HG02763 (cell line): Measurements from ENCODE around the gene PPP2R2C.

ENCODE experiments used
- ATAC-seq: cut with Tn5 transposase; IDR thresholded peaks from one replicate; pipeline ENCODE4 v1.9.1; 2021; ENCODE audit warnings: mild to moderate bottlenecking, moderate library complexity; ENCODE audit not compliant: unreplicated experiment

PPP2R2C gene

GRCh38 chr4:6426571-6427438 lies 45.6 kb downstream of the PPP2R2C start:
- ATAC-seq = no peak

- no peak for ATAC-seq
Measured at GRCh38 chr4:6425911-6426310, 46.5 kb downstream of the PPP2R2C start.

DNA sequence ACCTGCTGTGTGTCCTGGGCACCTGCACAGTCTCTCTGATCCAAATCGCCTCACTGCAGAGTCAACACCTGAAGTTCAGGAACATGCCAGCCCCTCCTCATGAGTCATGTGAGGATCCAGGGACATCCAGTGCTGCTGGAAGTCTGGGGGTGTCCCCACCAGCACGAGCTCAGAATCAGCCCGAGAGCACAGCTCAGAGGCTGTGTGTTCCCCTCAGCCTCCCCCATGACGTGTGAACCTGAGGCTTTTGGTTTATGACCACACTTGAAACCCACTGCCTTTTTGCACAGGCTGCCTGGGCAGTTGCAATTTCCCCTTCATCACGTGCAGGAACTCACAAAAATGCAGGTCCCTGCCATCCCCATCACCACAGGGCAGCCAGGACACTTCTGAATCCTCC lies 47.1 kb downstream of the PPP2R2C start:
- ATAC-seq = no peak

GRCh38 chr4:6424425-6424824 lies 48.0 kb downstream of the PPP2R2C start:
- ATAC-seq = no peak

- peak; percentile 82 for ATAC-seq
Measured at GRCh38 chr4:6423575-6423974, 48.8 kb downstream of the PPP2R2C start.

- no peak for ATAC-seq
Measured at GRCh38 chr4:6422866-6423265, 49.5 kb downstream of the PPP2R2C start.

- ATAC-seq = no peak
Measured at GRCh38 chr4:6422105-6422504, 50.3 kb downstream of the PPP2R2C start.

DNA sequence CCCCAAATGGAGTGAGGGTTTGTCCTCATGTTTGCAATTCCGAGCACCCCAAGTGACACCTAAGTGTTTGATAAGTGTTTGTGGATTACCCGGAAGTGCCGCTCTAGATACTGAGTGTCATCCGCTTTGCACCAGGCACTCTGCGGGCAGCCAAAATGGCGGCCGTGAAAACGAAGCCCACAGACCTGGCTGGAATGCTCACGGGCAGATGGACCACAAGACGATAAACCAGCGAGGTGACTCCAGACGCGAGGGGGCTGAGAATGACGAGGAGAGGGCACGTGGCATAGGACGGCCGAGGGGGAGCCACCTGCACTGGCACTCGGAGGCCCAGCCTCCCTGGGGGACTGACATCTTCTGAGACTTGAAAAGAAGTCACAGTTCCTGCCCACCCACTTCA lies 51.0 kb downstream of the PPP2R2C start:
- no peak for ATAC-seq

- no peak for ATAC-seq
Measured at GRCh38 chr4:6420972-6421371, 51.4 kb downstream of the PPP2R2C start.

GRCh38 chr4:6420036-6420435 lies 52.4 kb downstream of the PPP2R2C start:
- no peak for ATAC-seq

DNA sequence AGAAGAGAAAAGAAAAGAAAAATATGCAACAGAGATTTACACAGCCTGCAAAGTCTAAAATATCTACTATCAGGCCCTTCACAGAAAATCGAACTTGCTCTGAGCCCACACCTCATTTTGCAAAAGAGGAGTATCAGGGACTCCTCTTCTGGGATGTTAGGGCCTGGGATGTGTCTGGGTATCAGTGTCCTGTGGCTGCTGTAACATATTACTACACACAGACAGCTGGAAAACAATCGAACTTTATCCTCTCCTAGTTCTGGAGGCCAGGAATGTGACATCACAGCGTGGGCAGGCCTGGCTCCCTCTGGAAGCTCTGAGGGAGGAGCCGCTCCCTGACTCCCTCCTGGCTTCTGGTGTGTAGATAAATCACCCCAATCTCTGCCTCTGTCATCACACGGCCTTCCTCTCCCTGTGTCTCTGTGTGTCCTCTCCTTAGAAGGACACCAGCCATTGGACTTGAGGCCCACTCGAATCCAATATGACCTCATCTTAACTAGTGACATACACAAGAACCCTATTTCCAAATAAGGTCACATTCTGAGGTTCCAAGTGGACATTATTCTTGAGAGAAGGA lies 52.9 kb downstream of the PPP2R2C start:
- ATAC-seq = no peak

- ATAC-seq = no peak
Measured at GRCh38 chr4:6418193-6418755, 54.1 kb downstream of the PPP2R2C start.

- ATAC-seq = no peak
Measured at GRCh38 chr4:6417516-6418050, 54.8 kb downstream of the PPP2R2C start.

DNA sequence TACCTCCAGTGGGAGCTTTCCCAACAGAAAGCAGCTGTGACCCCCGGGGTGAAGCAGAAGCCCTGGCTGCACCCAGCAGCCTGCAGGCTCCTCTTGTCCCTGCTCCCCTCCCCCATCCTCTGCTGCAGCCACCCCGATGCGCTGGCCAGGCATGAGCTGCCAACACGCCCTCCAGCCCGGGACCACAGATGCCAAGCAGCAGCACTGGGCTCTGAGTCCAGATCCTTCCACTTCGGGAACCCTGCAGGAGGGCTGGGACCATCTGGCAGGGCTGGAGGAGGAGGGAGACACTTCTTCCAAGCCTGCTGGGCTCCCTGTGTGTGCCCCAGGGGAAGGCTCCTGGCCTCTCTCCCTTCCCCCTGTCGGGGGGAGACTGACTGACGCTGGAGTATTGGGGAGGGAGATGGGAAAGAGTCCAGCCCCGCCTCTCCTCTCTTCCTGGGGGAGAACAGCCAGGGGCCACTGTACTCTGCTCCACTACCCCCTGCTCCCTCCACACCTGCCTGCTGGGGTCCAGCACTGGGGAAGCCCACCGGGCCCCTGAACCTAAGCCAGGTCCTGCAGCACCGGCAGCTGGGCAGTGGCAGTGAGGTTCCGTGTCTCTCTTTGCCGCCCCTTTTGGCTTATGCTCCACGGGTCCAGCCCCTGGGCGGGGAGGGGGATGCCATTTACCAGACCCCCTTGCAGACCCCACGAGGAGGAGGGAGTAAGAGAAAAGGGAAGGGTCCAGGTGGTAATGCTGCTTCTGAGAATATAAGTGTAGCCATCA lies 55.7 kb downstream of the PPP2R2C start:
- ATAC-seq = no peak

DNA sequence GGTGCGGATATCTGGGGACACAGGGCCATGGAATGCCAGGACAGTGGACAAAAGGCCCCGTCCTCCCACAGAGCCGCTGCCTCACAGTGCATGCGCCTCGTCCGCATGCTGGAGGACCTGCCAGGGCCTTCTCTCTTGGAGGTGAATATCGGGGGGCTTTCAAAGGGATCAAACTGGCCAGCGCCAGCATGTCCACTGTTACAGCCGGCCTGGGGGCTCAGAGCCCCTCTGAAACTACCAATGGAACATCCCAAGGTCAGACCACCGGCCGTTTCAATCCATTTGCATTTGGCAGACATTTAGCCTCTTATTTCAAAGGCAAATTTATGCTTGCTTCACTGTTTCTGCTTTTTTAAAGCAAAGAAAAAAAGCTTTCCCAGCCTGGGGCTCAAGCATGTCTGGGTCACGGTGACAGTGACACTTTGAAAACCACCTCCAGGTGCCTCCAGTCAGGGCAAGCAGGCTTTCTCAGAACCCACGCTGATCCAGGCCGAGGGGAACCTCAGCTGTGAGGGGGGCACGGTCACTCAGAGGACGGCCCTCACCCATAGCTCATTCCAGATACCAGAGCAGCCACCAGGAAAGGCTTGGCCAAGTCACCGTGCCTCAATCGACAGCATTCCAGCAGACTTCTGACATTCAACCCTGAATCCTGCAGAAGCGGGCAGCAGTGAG lies 57.2 kb downstream of the PPP2R2C start:
- ATAC-seq = no peak

DNA sequence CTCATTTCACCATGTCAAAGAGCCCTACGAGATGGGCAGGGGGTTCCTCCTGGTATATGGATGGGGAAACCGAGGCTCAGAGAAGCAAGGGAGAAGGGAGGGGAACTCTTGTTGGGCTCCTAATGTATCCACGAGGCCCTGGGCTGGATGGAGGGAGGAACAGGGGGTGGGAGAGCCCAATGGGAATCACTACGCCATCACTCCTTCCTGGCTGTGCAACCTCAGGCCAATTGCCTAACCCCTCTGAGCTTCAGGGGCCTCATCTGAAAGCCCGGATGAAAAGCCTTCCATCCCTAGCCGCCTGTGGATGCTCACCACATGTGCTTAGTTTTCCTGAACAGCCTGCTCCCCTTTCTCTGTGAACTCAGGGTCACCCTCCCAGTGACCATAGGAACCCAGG lies 57.8 kb downstream of the PPP2R2C start:
- ATAC-seq = no peak

GRCh38 chr4:6410664-6411063 lies 61.8 kb downstream of the PPP2R2C start:
- ATAC-seq = no peak

DNA sequence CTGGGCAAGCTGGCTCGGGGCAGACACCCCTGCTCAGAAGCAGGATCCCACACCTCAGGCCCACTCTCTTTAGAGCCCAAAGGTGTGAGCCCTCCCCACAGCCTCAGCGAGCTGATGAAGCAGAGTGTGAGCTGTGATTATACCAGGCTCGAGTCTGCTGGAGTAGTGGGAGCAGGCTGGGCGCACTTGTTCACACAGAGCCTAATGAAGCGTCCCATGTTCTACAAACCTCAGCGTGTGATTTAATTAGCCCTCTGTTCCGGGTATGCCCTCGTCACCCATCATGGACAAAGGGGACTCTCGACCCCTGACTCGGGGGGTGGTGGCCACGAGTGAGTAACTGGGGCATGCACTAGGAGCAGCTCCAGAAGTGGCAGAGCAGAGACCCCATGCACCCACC lies 62.3 kb downstream of the PPP2R2C start:
- ATAC-seq = no peak

- ATAC-seq = no peak
Measured at GRCh38 chr4:6409381-6409780, 63.0 kb downstream of the PPP2R2C start.

DNA sequence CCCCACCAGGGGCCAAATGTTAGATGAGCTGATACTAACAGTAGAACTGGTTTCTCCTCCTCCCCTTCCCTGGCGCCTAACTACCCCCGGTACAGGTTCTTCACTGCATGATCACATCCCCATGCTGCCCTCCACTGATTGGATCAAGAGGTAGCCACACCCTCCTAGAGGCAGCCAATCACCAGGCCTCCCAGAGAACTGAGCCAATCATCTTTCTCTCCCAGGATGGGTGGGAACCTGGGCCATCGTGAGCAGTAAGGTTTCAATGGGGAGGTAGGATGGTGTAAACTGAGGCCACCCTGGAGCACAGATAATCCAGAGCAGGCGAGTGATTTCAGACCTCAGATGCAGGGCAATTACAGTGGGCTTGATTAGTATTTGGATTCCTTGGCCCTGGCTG lies 64.2 kb downstream of the PPP2R2C start:
- ATAC-seq = no peak

DNA sequence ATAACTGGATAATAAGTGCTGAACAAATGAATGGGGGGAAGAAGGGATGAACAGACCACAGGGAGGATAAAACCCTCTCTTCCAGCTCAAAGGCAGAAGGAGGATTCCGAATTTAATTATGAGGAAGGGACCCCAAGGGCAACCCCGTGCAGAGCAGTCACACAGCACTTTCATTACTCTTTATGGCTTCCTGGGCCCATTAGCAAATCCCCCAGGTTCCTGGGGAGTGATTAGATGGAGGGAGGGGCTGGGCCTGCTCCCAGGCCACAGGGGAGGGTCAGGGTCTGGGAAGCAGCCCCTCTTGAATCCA lies 67.1 kb downstream of the PPP2R2C start:
- ATAC-seq = no peak
